NCI-H2081 treated with DMSO at 0.1 percent for 48 hours (cell line): ENCODE data around the gene ATG4D.
"Not testable (repeated sequence)": the region's sequence is repeated elsewhere in the genome, so short reads cannot be mapped to it uniquely, and the experiment has no call there.

Experiments
- DNase-seq: peaks from one replicate; lab custom pipeline; 2025; lab: John Stamatoyannopoulos, UW

ATG4D gene

DNA sequence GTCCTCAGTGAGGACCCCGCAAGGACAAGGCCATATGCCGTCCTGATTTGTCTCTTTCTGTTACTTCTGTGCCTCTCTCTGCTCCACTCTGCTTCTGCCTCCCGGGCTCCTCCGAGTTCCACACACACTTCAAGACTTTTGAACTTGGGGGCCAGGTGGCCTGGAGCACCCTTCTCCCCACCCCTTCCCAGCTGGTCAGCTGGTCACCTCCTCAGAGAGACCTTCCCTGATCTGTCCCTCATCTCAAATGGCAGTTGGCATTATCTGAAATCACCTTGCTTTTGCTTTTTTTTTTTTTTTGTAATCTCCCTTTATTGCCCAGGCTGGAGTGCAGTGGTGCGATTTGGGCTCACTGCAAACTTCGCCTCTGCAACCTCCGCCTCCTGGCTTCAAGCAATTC is 24.3 kb upstream of the ATG4D start:
- DNase-seq, result no peak

DNA sequence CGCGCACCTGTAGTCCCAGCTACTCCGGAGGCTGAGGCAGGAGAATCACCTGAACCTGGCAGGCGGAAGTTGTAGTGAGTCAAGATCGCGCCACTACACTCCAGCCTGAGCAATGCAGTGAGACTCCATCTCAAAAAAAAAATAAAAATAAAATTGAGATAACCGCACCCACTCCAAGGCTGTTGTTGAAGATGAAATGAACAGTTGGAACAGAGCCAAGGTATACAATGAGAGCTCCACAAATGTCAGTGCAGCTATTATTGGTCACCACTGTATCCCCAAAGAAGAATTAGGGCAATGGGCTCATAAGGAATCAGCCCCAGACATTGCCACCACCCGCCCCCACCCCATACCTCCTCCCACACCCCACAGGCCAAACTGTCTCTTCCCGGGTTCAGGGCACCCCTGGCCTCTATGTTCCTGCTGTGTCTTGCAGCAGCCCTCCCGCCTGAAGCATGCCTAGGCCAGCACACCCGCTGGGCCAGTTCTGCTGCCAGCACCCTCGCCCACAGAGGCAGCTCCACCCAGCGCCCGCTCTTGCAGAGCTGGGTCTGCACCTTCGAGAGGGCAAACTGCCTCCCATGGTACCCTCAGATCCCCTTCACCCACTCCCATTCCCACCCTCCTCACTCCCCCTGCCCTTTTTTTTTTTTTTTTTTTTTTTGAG is 22.9 kb upstream of the ATG4D start:
- no peak for DNase-seq

DNA sequence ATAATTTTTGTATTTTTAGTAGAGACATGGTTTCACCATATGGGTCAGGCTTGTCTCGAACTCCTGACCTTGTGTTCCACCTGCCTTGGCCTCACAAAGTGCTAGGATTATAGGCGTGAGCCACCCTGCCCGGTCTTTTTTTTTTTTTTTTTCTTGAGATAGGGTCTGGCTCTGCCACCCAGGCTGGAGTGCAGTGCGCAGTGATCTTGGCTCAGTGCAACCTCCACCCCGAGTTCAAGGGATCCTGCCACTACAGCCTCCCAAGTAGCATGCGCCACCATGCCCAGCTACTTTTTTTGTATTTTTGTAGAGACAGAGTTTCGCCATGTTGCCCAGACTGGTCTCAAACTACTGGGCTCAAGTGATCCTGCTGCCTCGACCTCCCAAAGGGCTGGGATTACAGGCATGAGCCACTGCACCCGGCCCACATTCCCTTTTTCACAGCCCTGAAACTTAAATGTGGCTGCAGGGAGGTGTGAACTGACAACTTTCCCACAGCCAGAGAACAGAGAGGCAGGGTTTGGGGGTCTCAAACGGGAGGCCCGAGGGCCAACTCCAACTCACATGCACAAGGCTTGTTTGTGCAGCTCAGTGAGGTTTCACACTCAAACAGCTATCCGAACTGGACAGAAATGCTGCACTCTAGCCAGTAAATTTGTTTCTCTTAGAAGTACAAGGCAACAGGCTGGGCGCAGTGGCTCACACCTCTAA is 22.1 kb upstream of the ATG4D start:
- no peak for DNase-seq

DNA sequence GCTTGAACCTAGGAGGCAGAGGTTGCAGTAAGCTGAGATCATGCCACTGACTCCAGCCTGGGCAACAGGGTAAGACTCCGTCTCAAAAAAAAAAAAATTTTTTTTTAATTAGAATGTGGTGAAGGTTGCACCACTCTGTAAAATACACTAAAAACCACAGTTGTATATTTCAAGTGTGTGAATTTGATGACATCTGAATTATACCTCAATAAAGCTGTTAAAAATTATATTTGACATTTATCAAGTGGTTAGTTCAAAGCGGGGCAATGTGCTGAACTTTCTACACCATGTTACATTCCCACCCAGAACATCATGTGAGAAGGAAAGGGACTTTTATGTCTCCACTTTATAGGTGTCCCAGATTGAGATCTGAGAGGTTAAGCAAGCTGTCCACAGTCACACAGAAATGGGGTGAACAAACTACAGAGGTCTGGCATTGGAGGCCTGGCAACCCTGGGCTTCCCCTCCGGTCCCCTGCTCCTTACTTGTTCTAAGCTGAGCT is 20.5 kb upstream of the ATG4D start:
- DNase-seq, result no peak

DNA sequence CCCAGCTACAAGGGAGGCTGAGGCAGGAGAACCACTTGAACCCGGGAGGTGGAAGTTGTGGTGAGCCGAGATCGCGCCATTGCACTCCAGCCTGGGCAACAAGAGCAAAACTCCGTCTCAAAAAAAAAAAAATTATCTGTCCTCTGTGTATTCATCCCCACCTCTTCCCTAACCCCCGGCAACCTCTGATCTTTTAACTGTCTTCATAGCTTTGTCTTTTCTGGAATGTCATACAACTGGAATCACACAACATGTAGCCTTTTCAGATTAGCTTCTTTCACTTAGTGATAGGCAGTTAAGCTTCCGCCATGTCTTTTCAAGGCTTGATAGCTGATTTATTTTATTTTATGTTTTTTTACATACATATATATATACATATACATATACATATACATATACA is 18.1 kb upstream of the ATG4D start:
- no peak for DNase-seq

DNA sequence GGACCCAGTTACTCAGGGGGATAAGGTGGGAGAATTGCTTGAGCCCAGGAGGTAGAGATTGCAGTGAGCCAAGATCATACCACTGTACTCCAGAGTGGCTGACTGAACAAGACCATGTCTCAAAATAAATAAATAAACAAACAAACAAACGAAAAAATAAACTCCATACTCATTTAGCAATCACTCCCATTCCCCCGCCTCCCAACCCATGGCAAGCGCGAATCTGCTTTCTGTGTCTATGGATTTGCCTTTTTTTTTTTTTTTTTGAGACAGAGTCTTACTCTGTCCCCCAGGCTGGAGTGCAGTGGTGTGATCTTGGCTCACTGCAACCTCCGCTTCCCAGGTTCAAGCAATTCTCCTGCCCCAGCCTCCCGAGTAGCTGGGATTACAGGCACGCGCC is 16.8 kb upstream of the ATG4D start:
- not testable (repeated sequence) for DNase-seq

DNA sequence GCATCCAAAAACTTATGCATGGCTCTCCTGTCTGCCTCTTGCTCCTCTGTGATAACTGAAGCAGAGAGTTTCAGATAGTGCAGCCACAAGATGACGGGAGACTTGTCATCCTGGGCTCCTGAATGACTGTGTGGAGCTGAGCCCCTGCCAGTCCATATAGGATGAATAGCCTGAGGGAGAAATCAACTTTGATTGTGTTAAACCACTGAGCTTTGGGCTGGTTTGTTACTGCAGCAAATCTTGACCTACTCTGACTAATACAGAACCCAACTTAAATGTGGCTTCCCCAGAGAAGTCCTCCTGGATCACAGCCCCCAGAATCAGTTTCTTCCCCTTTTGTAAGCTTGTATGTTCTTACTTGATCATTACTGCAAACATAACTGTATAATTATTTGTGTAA is 11.2 kb upstream of the ATG4D start:
- DNase-seq, result no peak

DNA sequence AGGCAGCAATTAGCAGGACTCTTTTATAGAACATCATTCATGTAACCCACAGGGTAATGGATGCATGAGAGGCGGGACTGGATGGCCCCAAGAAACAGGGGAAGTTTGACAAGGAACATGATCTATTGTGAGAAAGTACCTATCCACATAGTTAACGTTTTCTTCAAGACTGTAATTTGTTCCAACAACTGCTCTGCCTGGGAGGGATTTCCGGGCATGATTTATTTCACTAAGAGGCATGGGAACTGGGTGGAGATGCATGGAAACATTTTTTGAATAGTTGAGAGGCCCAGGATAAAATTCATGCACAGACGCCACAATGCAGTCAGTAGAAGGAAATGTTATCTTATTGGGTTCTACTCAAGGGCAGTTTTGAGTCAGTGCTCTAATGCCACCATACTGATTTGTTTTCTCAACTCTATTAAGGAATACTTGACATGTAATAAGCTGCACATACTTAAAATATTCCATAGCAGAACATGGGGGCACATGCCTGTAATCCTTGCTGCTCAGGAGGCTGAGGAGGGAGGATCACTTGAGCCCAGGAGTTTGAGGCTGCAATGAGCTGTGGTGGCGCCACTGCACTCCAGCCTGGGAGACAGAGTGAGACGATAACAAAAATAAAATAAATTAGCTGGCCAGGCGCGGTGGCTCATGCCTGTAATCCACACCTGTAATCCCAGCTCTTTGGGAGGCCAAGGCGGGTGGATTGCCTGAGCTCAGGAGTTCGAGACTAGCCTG is 9.9 kb upstream of the ATG4D start:
- no peak for DNase-seq

DNA sequence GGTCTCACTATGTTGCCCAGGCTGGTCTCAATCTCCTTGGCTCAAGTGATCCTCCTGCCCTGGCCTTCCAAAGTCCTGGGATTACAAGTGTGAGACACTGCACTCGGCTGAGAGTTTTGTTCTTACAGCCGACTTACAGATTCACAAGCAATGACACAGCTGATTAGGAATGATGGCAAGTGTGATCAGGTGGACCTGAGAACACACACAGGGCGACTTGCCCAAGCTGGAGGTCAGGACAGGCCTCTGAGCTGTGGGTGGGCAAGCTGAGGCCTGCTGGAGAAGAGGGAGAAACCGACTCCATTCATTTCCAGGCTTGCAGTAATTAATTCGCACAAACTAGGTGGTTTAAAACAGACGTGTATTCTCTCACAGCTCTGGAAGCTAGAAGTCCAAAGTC is 8.1 kb upstream of the ATG4D start:
- no peak for DNase-seq

DNA sequence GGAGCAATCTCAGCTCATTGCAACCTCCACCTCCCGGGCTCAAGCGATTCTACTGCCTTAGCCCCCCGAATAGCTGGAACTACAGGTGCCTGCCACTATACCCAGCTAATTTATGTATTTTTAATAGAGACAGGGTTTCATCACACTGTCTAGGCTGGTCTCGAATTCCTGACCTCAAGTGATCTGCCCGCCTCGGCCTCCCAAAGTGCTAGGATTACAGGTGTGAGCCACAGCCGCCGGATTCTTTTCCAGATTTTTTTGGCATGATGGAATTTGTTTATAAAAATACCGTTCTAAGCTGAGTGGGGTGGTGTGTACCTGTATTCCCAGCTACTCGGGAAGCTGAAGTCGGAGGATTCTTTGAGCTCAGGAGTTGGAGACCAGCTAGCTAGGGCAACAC is 6.0 kb upstream of the ATG4D start:
- DNase-seq, result no peak

DNA sequence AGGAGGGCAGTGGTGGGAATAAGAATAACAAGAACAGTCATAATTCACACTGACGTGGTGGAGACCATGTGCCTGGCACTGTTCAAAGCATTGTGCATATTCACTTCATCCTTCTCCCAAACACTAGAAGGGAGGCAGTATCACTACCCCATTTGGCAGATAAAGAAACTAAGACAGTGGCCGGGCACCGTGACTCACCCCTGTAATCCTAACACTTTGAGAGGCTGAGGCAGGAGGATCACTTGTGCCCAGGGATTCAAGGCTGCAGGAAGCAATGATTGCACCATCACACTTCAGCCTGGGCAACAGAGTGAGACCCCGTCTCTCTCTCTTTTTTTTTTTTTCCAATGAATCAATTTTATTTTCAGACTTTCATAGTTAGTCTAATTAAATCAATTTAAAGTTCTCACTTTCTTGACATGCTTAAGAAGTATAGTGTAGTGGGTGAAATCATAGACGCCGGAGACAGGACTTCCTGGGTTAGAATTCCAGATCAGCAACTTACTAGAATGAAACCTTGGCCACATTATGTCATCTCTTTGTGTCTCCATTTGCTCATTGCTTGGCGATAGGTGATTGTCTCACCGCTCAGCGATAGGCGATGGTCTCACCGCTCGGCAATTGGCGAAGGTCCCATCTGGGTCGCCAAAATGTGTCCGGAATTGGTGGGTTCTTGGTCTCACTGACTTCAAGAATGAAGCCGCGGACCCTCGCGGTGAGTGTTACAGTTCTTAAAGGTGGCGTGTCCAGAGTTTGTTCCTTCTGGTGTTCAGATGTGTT is 5.3 kb upstream of the ATG4D start:
- no peak for DNase-seq

DNA sequence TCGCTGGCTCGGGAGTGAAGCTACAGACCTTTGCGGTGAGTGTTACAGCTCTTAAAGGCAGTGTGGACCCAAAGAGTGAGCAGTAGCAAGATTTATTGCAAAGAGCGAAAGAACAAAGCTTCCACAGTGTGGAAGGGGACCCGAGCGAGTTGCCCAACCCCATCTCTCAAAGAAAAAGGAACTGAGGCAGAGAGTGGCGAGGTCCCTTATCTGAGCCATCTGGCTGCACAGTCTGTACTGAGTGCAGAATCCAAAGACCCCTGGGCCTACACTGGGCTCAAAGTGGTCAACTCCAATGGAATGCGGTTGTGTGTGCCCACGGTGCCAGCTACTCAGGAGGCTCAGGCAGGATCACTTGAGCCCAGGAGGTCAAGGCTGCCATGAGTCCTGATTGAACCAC is 4.7 kb upstream of the ATG4D start:
- DNase-seq, result not testable (repeated sequence)

DNA sequence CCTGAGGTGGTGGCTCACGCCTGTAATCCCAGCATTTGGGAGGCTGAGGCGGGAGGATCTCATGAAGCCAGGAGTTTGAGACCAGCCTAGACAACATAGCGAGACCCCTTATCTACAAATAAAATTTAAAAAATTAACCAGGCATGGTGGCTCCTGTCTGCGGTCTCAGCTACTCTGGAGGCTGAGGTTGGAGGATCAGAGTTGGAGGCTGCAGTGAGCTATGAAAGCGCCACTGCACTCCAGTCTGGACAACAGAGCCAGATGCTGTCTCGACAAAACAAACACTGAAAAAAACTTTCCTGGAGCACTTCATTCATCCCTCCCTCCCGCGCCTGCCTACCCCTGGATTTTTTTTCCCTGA is 665 bp upstream of the ATG4D start:
- DNase-seq, result no peak

DNA sequence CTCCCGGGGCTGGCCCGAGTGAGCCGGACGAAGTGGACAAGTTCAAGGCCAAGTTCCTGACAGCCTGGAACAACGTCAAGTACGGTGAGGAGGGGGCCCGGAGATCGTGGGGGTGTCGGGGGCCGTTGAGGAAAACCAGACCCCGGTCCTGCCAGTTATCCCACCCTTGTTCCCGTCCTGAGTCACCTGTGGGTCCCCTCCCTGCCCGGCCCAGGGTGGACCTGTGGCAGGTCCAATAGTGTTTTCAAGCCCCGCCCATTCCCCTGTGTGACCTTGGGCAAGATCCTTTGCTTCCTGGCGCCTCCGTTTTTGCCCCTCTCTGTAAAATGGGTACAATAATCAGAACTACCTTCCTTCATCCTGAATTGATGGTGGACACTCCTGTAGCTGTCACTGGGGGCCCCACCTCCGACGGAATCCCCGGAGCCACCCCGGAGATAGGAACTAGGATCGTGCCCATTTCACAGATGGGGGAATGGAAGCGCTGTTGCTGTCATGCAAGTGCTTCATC is 593 bp downstream of the ATG4D start:
- DNase-seq, result no peak

DNA sequence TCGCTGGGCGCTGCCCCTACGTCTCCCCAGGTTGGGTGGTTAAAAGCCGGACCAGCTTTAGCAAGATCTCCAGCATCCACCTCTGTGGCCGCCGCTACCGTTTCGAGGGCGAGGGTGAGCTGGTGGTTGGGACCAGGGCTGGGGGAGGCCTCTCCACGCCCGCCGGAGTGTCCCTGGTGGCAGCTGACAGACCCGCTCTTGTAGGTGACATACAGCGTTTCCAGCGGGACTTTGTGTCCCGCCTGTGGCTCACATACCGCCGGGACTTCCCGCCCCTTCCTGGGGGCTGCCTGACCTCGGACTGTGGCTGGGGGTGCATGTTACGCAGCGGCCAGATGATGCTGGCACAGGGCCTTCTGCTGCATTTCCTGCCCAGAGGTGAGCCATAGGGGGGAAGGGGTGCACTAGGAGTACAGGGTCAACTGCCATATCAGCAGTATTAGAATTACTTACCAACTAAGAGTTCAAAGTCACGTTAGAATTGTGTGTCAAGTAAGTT is 1.1 kb downstream of the ATG4D start:
- DNase-seq, result no peak

DNA sequence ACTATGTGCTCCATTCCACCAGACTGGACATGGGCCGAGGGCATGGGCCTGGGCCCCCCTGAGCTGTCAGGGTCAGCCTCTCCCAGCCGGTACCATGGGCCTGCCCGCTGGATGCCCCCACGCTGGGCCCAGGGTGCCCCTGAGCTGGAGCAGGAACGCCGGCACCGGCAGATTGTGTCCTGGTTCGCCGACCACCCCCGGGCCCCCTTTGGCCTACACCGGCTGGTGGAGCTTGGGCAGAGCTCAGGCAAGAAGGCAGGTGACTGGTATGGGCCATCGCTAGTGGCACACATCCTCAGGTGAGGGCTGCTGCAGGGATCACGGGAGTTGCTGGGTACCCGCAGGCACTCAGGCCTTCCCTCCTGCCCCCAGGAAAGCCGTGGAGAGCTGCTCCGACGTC is 3.1 kb downstream of the ATG4D start:
- DNase-seq, result no peak

DNA sequence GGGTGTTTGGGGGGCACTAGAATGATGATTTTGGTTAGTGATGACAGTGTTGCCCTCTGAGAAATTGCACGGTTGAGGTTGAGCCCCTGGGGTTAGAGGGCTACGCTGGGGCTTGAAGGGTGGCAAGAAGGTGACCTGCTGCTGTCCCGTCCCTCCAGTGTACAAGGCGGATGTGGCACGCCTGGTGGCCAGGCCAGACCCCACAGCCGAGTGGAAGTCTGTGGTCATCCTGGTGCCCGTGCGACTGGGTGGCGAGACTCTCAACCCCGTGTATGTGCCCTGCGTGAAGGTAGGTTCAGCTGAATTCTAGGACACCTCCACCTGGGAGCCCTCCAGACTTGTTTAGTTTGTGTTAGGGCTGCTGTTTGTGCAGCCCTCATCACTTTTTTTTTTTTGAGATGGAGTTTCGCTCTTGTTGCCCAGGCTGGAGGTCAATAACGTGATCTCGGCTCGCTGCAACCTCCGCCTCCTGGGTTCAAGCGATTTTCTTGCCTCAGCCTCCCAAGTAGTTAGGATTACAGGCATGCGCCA is 5.1 kb downstream of the ATG4D start:
- DNase-seq, result no peak

DNA sequence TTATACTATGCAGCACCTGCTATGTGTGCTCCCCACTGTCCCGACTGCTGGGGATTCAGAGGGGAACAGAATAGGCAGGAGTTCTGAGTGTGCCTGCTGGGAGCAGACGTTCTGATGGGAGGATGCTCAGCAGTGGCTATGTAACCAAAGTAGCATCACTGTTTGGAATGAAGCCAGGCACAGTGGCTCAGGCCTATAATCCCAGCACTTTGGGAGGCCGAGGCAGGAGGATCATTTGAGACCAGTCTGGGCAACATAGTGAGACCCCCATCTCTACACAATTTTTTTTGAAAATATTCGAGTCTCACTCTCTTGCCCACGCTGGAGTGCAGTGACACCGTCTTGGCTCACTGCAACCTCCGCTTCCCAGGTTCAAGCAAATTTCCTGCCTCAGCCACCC is 6.0 kb downstream of the ATG4D start:
- no peak for DNase-seq

DNA sequence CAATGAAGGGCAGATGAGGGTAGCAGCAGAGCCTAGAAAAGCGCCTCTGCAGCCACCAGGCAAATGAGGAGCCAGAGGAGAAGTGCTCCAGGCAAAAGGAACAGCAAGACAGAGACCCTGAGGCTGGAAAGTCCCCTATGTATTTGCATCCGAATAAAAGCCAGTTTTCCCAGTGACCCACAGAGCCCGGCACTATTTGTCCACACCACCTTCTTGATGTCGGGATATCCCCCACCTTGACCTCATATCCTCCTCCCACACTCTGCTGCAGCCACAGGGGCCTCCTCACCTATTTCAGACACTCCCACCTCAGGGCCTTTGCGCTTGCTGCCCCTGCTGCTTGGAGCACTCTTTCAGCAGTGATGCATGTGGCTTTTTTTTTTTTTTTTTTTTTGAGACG is 6.6 kb downstream of the ATG4D start:
- DNase-seq, result no peak

DNA sequence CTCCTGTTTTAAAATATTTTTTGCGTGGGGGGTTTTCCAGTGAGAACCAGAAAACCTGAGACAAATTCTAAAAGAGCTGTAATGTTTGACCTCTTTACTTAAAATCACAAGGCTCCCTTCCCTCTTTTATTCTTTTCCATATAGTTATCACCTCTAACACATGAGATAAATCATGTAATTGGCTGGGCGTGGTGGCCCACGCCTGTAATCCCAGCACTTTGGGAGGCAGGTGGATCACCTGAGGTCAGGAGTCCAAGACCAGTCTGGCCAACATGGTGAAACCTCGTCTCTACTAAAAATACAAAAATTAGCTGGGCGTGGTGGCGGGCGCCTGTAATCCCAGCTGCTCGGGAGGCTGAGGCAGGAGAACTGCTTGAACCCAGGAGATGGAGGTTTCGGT is 7.3 kb downstream of the ATG4D start:
- DNase-seq, result not testable (repeated sequence)

DNA sequence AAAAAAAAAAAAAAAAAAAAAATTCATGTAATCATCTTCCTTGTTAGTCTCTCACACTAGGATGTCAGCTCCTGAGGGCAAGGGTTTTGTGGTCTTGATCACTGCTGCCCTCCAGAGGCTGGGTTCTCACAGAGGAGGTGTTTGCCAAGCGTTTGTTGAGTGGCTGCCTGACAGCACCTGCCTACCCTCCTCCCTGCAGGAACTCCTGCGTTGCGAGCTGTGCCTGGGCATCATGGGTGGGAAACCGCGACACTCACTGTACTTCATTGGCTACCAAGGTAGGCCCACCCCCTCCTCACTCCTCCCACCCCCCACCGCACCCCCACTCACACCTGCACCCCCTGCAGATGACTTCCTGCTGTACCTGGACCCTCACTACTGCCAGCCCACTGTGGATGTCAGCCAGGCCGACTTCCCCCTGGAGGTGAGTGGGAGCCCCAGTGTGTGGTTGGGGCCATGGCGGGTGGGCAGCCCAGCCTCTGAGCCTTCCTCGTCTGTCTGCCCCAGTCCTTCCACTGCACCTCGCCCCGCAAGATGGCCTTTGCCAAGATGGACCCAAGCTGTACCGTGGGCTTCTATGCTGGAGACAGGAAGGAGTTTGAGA is 8.1 kb downstream of the ATG4D start:
- no peak for DNase-seq
